GM21619 (cell line): ENCODE results near the gene C19orf25.

Experiments used
- ATAC-seq: cut with Tn5 transposase; IDR thresholded peaks from one replicate; pipeline ENCODE4 v1.9.1; 2021; ENCODE audit not compliant: unreplicated experiment

Gene C19orf25

DNA sequence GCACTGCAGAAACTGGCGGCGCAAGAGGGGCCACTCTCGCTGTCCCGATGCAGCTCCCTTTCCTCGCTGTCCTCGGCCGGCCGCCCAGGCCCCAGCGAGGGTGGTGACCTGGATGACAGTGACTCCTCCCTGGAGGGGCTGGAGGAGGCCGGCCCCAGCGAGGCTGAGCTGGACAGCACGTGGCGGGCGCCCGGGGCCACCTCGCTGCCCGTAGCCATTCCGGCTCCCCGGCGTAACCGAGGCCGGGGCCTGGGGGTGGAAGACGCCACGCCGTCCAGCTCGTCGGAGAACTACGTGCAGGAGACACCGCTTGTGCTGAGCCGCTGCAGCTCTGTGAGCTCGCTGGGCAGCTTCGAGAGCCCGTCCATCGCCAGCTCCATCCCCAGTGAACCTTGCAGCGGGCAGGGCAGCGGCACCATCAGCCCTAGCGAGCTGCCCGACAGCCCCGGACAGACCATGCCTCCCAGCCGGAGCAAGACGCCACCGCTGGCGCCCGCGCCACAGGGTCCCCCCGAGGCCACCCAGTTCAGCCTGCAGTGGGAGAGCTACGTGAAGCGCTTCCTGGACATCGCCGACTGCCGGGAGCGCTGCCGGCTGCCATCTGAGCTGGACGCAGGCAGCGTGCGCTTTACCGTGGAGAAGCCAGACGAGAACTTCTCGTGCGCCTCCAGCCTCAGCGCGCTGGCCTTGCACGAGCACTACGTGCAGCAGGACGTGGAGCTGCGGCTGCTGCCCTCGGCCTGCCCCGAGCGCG is 12.4 kb downstream of the C19orf25 start:
- no peak for ATAC-seq

DNA sequence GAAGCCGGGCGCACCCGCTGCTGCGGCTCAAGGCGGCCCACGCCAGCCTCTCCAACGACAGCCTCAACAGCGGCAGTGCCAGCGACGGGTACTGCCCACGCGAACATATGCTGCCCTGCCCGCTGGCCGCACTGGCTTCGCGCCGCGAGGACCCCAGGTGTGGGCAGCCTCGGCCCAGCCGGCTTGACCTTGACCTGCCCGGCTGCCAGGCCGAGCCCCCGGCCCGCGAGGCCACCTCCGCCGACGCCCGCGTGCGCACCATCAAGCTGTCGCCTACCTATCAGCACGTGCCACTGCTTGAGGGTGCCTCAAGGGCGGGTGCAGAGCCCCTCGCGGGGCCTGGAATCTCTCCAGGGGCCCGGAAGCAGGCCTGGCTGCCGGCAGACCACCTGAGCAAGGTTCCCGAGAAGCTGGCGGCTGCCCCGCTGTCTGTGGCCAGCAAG is 13.0 kb downstream of the C19orf25 start:
- ATAC-seq: no peak

DNA sequence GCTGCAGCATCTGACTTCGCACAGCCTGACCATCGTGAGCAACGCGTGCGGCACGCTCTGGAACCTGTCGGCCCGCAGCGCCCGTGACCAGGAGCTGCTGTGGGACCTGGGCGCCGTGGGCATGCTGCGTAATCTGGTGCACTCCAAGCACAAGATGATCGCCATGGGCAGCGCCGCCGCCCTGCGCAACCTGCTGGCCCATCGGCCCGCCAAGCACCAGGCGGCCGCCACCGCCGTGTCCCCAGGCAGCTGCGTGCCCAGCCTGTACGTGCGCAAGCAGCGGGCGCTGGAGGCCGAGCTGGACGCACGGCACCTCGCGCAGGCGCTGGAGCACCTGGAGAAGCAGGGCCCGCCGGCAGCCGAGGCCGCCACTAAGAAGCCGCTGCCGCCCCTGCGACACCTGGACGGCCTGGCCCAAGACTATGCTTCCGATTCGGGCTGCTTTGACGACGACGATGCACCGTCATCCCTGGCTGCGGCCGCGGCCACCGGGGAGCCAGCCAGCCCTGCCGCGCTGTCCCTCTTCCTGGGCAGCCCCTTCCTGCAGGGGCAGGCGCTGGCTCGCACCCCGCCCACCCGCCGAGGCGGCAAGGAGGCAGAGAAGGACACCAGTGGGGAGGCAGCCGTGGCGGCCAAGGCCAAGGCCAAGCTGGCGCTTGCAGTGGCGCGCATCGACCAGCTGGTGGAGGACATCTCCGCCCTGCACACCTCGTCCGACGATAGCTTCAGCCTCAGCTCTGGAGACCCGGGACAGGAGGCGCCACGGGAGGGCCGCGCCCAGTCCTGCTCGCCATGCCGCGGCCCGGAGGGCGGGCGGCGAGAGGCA is 13.6 kb downstream of the C19orf25 start:
- no peak for ATAC-seq

DNA sequence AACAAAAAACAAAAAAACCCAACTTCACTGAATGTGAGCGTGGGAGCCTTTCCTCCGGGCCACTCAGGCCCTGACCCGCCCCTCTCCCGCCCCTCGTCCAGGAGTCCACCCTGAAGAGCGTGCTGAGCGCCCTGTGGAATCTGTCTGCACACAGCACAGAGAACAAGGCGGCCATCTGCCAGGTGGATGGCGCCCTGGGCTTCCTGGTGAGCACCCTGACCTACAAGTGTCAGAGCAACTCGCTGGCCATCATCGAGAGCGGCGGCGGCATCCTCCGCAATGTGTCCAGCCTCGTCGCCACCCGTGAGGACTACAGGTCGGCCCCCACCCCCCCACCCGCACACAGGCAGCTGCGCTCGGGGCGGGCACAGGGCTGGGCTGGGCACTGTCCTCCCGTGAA is 17.2 kb downstream of the C19orf25 start:
- no peak for ATAC-seq

DNA sequence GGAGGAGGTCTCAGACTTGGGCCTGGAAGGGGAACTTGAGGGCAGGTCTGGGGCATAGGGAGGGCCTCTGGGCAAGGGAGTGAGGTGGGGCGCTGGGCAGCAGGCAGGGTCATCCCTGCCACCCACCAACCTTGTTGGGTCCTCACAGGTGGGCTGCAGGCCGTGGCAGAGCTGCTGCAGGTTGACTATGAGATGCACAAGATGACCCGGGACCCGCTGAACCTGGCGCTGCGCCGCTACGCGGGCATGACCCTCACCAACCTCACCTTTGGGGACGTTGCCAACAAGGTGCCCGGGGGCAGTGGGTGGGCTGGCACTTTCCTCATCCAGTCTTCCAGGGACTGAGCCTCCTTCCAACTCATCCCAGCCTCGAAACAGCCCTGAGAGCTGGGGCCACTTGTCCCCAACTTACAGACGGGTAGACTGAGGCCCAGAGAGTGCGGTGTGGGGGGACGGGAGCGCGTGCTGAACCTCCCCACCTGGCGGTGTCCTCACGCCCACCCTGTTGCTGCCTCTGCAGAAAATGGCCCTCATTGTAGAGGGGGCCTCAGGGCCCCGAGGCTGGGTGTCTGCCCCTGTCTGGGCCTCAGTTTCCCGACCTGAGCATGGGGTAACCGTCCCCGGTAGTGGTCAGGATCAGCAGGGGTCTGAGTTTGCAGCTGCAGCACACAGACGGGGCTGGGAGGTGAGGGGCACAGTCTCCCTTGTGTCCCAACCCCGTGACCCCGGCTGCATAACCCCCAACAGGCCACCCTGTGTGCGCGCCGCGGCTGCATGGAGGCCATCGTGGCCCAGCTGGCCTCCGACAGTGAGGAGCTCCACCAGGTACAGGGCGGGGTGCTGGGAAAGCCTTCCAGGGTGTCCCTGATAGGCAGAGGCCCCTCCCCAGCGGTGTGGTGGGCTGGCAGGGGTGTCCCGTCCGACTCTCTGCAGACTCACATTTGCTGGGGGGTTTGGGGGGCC is 18.7 kb downstream of the C19orf25 start:
- ATAC-seq: no peak

DNA sequence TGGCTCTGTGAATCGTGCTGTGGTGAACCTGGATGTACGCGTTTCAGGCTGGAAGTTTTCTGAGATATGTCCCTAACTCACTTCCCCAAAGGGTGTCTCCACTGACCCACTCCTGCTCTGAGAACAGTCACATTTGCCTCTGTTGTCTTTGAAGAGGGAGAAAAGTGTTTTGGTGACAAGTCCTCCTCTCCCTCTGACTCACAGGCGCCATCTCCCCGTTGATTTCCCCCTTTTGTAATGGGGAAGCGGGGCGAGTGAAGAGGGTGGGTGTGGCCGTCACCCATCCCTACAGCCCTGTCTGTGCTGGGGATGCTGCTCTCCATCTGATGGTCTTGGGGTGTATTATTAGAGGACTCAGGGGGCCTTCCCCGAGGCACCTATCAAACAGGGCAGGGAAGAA is 19.5 kb downstream of the C19orf25 start:
- ATAC-seq: no peak

DNA sequence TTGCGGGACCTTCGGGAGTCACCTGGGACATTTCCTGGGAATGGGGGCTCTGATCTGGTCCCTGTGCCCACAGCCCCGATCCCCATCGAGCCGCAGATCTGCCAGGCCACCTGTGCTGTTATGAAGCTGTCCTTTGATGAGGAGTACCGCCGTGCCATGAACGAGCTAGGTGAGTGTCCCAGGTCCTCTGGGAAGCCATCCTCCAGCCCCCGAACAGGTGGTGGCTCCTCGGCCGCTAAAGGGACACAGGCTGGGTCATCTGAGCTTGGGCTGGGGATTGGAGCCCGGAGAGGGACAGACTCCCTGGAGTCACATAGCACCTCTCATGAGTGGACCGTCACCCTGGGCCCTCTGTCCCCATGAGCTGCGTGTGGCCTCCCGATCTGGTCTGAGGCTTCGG is 21.1 kb downstream of the C19orf25 start:
- no peak for ATAC-seq

DNA sequence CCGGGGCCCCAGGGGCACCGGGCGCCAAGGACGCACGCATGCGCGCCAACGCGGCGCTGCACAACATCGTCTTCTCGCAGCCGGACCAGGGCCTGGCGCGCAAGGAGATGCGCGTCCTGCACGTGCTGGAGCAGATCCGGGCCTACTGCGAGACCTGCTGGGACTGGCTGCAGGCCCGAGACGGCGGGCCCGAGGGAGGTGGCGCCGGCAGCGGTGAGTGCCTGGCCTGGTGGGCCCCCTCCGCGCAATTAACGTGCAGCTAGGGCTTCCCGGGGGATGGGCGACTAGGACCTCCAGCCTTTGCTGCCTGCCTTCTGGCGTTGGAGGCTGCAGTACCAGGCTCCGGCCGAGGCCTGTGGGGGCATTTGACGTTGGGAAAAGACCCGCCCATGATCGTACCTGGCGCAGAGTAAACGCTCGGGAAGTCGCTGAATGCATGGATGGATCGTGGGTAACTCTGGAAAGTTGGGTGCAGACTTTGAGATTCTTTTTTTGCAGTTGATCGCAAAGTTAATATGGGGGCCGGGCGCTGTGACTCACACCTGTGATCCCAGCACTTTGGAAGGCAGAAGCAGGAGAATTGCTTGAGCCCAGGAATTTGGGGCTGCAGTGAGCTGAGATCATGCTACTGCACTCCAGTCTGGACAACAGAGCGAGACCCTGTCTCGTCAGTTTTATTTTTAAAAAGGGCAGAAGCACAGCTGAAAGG is 21.8 kb downstream of the C19orf25 start:
- no peak for ATAC-seq

DNA sequence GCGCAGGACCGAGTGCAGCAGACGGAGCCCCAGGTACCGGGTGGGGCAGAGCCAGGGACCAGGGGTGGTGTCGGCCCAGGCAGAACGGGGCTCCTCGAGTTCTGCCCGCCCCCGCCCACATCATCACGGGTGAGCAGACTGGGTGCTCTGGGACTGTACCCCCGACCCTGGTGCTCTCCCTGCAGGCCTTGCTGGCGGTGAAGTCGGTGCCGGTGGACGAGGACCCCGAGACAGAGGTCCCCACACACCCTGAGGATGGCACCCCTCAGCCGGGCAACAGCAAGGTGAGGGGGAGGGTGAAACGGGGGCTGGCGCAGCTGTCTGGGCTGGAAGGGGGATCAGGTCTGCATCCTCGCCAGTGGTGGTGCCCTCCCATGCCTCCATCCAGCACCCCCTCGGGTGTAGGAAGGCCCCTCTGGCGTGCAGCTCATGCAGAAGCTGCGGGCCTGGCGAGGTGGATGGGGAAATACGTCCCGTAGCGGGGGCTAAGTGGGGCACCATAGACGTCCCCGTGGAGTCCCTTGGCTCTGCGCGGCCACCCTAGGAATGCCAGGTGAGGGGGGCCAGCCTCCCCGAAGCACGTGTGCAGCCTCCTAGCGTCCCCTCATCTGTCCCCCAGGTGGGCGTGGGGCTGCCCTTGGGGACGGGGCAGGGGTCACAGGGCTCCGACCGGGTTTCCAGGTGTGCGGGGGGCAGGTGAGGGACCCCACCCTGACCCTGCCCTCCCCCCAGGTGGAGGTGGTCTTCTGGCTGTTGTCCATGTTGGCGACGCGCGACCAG is 22.7 kb downstream of the C19orf25 start:
- no peak for ATAC-seq

DNA sequence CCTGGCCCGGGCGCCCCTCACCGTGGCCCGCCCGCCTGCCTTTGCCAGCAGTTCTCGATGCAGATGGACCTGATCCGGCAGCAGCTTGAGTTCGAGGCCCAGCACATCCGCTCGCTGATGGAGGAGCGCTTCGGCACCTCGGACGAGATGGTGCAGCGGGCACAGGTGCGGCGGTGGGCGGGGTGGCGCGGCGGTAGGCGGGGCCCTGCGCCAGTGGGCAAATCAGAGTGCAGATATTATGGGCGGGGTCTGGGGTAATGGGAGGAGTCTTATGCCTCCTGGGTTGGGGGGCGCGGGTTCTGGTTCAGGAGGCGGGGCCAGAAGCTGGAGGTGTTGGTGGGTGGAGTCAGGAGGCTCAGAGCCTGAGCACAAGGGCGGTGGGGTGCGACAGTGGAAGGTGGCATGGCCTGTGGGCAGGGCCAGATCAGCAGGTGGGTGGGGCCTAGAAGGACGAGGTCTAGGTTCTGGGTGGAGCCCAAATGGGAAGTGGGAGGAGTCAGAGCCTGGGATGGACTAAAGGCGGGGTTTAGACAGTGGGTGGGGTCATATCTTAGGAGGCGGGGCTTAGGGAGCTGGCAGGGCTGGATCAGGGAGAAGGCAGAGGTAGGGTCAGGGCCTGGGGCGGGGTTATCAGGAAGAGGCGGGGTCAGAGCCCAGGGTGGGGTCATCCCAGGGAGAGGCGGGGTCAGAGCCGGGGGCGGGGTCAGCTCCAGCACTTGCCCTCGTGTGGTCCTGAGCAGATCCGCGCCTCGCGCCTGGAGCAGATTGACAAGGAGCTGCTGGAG is 23.5 kb downstream of the C19orf25 start:
- ATAC-seq: no peak

DNA sequence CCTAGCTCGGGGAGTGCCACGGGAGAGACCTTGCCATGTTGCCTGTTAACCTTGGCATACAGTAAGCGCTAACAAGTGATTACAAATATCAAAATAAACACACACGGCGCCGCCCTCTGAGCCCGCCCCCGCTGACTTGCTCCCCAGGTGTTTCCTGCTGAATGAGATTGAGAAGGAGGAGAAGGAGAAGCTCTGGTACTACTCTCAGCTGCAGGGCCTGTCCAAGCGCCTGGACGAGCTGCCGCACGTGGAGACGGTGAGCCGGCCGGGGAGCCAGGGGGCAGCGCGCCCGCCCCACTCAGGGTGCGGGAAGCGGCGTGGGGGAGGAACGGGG is 24.0 kb downstream of the C19orf25 start:
- ATAC-seq: no peak

DNA sequence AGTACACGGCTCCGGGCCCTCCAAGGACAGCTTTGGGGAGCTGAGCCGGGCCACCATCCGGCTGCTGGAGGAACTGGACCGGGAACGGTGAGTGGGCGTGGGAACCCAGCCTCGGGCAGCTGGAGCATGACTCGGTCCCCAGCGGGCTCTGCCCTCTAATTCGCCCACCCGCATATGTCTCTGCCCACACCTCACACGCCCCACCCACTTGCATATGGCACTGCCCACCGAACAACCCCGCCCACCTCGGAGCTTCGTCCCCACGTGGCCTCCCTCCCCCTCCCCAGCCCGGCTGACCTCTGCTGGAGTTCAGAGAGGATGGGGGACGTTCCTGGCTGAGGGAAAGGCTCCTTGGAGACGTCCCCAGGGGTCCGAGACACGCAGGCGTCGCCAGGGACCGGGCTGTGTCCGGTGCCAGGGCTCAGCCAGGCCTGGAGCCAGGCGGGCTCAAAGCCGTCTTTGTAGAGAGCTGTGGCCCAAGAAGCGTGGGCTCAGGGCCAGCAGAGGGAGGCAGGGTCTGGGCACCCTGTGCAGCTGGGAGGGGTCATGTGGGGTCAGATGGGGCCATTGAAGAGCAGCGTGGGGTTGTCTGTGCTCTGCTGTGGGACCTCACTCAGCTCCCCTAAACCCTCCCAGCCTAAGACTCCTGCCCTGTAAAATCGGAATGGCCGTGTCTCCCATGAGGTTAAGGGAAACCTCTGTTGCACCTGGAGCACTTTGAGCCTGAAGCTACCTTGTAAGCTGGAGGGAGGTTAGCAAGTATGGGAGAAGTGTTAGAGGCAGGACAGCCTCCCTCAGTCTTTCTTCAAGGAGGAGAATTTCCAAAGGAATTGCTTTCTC is 25.3 kb downstream of the C19orf25 start:
- ATAC-seq: no peak

DNA sequence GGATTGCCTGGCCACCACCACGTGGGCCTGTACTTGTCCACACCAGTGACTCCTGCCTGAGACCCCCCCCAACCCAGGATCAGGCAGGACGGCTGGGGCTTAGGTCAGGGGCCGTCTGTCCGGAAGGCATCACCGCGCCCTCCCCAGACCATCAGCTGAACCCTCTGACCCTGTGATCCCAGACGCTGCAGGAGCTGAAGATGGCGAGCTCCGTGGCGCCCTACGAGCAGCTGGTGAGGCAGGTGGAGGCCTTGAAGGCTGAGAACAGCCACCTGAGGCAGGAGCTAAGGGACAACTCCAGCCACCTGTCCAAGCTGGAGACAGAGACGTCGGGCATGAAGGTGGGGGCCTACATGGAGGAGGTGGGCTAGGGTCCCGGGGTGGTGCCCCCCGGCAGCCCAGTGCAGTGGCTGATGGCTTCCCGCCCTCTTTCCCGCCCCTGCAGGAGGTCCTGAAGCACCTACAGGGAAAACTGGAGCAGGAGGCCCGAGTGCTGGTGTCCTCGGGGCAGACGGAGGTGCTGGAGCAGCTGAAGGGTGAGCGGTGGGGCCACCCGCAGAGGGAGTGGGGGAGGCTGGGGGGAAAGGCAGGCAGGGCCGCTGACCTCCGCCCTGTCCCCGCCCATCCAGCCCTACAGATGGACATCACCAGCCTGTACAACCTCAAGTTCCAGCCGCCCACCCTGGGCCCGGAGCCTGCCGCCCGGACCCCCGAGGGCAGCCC is 26.1 kb downstream of the C19orf25 start:
- ATAC-seq: no peak

DNA sequence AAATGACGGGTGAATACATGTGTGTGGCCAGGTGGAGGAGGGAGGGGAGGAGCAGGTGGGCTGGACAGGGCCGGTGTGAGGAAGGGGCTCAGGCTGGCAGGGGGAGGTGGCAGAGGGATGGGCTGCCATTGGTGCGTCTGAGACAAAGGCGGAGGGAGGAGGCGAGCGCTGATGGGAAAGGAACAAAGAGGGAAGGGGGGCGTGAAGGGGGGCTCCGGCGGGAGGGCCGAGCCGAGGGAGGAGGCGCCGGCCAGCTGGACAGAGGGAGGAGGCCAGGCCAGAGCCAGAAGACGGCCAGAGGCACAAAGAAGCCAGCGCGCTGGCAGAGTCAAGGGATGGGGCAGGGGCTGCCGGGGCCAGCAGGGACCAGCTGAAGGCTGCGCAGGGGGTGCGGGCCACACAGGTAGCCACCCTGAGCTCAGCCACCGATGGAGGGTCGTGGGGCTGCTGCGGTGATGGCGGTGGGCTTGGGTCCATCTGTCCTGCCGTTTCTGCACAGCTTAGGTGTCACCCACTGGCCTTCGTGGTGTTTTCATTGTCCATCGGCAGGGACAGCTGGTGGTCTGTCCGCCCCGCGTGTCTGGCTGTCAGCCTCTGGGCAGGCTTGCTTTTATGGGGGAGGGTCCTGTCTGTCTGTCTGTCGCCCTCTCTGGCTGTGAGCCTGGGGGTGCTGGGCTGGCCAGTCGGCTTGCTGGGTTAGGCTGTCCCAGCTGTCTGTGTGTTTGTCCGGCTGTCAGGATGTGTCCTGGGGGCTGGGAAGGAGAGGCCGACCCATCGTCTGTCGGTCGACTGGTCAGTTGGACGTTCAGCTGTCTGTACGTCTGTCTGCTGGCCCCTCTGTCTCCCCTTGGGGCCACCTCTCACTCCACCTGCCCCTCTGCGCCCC is 26.9 kb downstream of the C19orf25 start:
- ATAC-seq: no peak

DNA sequence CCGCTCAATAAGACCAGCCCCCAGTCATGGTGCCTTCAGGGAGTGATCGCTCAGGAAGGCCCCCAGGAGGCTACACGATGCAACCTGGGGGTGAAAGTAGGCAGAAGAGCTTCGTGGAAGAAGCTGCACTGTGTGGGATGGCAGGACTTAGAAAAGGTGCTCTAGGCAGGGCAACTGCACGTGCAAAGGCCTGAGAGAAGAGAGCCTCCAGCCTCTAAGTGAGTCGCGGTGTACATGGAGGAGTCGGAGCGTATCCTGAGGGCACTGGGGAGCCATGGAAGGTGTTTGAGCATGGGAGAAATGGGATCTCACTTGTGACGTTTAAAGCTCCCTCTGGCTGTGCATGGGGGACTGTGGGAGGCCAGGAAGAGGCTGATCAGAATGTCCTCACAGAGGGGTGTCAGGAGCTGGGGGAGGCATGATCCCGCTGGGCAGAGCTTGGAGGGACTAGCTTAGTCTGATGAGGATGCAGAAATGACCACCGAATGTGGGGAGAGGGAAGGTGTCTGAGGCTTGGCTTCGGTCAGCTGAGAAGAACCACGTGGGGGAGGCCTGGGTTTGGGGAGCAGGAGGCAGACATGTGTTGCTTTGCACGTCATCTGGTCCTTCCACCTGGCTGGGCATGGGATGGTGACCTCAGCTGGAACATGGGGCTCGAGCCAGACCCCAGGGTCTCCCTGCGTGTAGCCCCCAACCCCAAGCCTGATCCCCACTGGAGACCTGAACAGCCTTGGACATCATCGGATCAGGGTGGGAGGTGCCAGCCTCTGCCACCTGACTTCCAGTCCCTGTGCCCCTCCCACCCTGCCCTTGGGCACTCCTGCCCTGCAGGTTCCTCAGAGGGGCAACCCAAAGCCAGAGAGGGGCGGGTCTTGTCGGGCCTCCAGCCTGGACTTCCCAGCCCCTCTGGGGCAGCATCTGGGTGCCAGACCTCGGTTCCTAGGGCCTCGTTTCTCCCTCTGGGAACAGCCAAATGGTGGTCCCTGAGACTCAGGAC is 28.0 kb downstream of the C19orf25 start:
- no peak for ATAC-seq
